ENCODE data around the gene NDUFS7.

Gene NDUFS7

DNA sequence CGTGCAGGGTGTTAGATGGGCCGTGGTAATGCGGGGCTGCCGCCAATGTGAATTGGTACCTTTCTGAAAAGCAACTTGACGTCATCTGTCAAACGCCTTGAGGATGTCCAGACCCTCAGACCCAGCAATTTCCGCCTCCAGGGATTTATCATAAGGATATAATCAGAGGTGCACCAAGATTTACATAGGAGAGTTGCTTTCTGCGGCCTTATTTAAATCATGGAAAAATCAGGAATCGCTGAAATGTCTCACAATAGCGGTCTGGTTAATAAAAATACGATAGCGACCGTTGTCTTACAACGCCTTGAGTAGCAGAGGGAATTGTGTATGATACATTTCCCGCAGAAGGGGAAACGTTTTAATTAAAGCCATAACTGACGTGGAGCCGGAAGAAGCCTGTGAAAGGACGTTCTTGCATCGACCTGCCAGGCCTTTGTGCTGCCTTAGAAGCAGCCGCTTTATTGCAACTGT lies 32.3 kb upstream of the NDUFS7 start:
- TF ChIP-seq ZFX (IDR thresholded peaks at IDR 0.05): no peak
- TF ChIP-seq, protein P1, sequence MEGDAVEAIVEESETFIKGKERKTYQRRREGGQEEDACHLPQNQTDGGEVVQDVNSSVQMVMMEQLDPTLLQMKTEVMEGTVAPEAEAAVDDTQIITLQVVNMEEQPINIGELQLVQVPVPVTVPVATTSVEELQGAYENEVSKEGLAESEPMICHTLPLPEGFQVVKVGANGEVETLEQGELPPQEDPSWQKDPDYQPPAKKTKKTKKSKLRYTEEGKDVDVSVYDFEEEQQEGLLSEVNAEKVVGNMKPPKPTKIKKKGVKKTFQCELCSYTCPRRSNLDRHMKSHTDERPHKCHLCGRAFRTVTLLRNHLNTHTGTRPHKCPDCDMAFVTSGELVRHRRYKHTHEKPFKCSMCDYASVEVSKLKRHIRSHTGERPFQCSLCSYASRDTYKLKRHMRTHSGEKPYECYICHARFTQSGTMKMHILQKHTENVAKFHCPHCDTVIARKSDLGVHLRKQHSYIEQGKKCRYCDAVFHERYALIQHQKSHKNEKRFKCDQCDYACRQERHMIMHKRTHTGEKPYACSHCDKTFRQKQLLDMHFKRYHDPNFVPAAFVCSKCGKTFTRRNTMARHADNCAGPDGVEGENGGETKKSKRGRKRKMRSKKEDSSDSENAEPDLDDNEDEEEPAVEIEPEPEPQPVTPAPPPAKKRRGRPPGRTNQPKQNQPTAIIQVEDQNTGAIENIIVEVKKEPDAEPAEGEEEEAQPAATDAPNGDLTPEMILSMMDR (conservative IDR thresholded peaks at IDR 0.05): no peak

DNA sequence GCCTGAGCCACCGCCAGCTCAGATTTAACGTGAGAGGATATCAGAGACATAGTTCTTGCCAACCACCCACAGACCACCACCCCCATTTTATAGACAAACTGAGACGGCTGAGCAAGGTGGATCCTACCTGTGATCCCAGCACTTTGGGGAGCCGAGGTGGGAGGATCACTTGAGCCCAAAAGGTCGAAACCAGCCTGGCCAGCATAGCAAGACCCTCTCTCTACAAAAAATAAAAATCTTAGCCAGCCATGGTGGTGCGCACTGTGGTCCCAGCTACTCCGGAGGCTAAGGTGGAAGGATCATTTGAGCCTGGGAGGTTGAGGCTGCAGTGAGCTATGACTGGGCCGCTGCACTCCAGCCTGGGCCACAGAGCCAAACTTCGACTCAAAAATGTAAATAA lies 30.6 kb upstream of the NDUFS7 start:
- TF ChIP-seq, protein P1 (conservative IDR thresholded peaks at IDR 0.05): no peak
- no peak for TF ChIP-seq ZFX (IDR thresholded peaks at IDR 0.05)
- no peak overlapping the region for H3K27ac ChIP-seq

More for the DNA sequence above, 32.3 kb upstream of the NDUFS7 start:
- H3K27ac ChIP-seq: no peak overlapping the region

DNA sequence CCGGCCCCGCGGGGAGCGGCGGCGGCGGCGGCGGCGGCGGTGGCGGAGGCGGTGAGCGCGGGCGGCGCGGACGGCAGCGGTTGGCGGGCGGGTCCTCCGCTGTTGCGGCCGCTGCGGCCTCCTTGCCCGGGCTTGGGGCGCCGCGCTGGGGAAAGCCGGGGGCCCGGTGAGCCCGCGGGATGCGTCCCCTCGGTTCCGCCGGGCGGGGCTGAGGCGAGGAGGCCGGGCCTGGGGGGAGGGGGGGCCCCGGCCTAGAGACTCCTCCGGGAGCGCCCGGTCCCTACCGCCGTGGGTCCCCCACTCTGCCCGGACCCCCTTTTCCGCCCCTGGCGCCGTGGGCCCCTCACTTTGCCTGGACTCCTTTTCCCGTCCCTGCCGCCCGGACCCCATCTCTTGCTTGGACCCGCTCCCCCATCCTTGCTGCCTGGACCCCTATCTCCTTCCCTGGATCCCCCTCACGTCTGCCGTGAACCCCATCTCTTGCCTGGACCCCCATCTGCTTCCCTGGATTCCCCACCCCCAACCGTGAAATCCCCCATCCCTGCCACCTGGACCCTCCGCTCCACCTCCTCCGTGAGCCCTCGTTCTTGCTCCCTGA lies 28.6 kb upstream of the NDUFS7 start:
- TF ChIP-seq, protein P1 (conservative IDR thresholded peaks at IDR 0.05): no peak
- TF ChIP-seq ZFX (IDR thresholded peaks at IDR 0.05): 0 out of 2 replicates have a peak, but pooled peaks have one; percentile 39
- peak overlapping the region; percentile 92 for H3K27ac ChIP-seq

DNA sequence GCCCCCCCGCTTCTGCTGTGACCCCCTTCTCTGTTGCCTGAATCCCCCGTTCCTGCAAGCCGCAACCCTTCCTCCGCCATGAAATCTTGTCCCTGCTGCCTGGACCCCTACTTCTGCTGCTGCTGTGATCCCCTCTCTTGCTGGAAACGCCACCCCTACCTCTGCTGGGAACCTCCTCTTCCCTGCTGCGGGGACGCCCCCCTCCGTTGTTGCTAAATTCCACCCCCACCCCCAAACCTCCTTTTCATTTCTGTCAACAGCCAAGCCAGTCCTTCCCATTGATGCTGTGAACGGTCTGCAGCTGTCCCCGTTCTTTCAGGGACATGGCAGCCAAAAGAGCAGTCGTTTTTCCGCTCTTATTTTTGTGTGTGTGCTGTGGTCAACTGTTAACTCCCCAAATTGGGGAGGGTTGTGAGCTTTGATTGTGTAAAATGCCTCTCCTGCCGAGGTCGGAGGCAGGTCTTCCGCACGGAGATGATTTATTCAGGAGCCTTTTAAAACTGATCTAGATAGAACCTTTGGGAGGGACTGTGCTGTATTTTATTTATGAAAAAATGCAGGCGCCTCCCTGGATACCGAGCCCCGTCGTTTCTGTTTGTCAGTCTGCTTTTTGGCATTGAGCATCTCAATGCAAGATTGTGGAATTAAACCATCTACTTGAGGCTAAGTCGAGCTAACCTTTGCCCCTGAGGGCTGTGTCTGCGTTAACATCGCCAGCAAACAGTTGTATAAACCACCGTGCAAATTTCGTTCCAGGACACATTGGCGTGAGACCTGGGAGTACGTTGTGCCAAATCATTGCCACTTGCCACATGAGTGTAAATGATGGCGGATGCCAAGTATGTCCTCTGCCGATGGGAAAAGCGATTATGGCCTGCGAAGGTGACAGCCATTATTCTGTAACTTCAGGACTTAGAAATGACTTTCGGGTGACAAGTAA lies 27.9 kb upstream of the NDUFS7 start:
- TF ChIP-seq ZFX (IDR thresholded peaks at IDR 0.05): no peak
- TF ChIP-seq, protein P1 (conservative IDR thresholded peaks at IDR 0.05): no peak
- H3K27ac ChIP-seq: peak overlapping the region; percentile 92

DNA sequence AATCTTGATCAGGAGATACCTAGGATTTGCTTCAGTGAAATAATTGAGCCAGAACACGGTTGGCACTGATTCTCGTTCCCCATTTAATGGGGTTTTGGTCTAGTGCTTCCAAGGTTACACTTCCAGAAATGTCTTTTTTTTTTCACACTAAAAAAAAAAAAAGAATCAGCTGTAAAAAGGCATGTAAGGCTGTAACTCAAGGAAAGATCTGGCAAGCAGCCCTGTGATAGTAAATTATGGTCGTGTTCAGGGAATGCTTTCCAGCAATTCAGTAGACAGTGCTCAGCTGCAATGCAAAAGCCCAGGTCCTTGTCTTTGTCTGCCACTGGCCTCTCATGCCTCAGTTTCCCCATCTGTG lies 27.2 kb upstream of the NDUFS7 start:
- no peak for TF ChIP-seq ZFX (IDR thresholded peaks at IDR 0.05)
- TF ChIP-seq, protein P1 (conservative IDR thresholded peaks at IDR 0.05): no peak
- H3K27ac ChIP-seq: peak overlapping the region; percentile 92

DNA sequence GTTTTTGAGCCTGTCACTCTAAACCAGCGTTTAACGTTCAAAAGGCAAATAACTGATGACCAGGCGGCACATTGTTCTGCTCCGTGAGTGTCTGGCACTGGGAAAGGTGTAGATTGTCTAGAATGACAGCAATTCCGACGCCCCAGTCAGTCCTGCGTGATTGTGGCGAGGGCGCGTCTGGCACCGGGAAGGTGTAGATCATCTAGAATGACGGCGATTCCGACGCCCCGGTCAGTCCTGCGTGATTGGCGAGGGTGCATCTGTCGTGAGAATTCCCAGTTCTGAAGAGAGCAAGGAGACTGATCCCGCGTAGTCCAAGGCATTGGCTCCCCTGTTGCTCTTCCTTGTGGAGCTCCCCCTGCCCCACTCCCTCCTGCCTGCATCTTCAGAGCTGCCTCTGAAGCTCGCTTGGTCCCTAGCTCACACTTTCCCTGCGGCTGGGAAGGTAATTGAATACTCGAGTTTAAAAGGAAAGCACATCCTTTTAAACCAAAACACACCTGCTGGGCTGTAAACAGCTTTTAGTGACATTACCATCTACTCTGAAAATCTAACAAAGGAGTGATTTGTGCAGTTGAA lies 26.1 kb upstream of the NDUFS7 start:
- TF ChIP-seq, protein P1 (conservative IDR thresholded peaks at IDR 0.05): no peak
- no peak for TF ChIP-seq ZFX (IDR thresholded peaks at IDR 0.05)
- no peak overlapping the region for H3K27ac ChIP-seq
